ENCODE results near the gene MMP17. TPM values are rescaled to one million over a fixed set of nuclear protein-coding genes. Genes with fewer than 3 reads are reported as not detected.

MMP17 gene
- total and polyA plus RNA-seq, 2 donors (not counting 1 experiment from before 2014, with no cell fraction given), result 14.8 to 140 TPM

DNA sequence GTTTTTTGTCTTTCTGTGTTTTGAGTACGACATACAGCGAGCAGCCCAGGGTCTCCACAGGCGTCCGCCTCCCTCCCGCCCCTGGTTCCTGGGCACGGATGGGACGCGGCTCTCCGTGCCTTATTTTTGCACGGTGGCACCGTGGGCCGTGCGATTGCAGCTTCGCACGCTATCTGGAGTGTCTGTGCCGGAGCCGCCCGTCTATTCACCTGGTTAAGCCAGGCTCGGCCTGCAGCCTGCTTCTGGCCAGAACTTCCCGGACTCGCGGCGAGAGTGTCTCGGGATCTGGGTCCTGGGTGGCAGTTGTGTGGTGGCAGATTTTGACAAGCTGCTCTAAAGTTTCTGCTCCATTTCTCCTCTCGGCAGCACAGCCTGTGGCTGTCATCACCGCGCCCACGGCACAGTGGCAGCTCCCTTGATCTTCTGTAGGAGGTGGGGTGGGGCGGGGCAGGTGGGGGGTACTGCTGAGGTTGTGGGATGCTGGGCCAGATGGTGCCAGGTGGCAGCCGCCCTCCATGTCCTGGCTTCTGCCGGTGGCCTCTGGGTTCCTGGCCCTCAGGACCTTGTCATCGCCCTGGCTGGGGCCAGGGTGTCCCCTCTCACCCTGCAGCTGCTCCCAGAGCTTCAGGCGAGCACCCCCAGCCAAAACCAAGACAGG, 2.9 kb downstream of the MMP17 start:
- intact Hi-C loops (cut with micrococcal nuclease), result loop anchor here (1.0 to 10.0 kb wide), 2 partner anchors 76 to 226 kb away; no protein-coding TSS in a partner anchor

More for the DNA sequence above, 2.9 kb downstream of the MMP17 start:
- Histone ChIP-seq H3K4me1 (ENCODE audit: control insufficient read depth in 2 of 2, insufficient read depth in 2 of 2, low read length in 2 of 2) (peaks cover 26 to 31% of the 10 kb centered on the region in 2 donors), H3K36me3 (replicated peaks in 1 of 2; ENCODE audit: control extremely low read depth in 1 of 2, control insufficient read depth in 1 of 2, extremely low read depth in 1 of 2, insufficient read depth in 2 of 2, low read length in 1 of 2) (no peaks in the 10 kb centered on the region), H3K79me2 (ENCODE audit: control insufficient read depth, insufficient read depth, low read length) (peaks cover 34% of the 10 kb centered on the region), H3K9me3 (ENCODE audit: control extremely low read depth in 1 of 3, control insufficient read depth in 2 of 3, insufficient read depth in 1 of 3, low read length in 2 of 3) (peaks cover 0 to 4% (median 0%) of the 10 kb centered on the region in 3 donors), H3K27ac (ENCODE audit: low read length in 2 of 2) (no peak overlapping the region), H3K4me2 (replicated peaks; ENCODE audit: low read depth, low read length, poor library complexity, severe bottlenecking) (peak overlapping the region; percentile 97), H2AFZ (ENCODE audit: insufficient read depth, low read depth, low read length, poor library complexity, severe bottlenecking) (peak overlapping the region; percentile 66), H3K9ac (ENCODE audit: low read length) (peak overlapping the region; percentile 69), H3K27me3 (replicated peaks in 1 of 4; ENCODE audit: control extremely low read depth in 1 of 4, control insufficient read depth in 3 of 4, insufficient read depth in 4 of 4, low read length in 3 of 4) (peaks cover 0 to 17% (median 8%) of the 10 kb centered on the region in 4 experiments), H4K20me1 (ENCODE audit: control insufficient read depth, insufficient read depth, low read length, poor library complexity, severe bottlenecking) (peaks cover 56% of the 10 kb centered on the region), H3K4me3 (ENCODE audit: control extremely low read depth in 1 of 5, extremely low read depth in 1 of 5, insufficient read depth in 1 of 5, low read depth in 2 of 5, low read length in 4 of 5) (peak overlapping the region in 4 of 5 experiments; percentile 60 to 75 (median 67))
- no peak for ATAC-seq (ENCODE audit: low read depth)
- peak; percentile 52 for DNase-seq
- H3K27ac Mint-ChIP-seq, result peak overlapping the region; percentile 37
- peaks cover 14% of the 10 kb centered on the region for H3K27me3 Mint-ChIP-seq
- 8% methylated on average over 33 of the region's 33 CpGs for WGBS (ENCODE audit: insufficient coverage)
- H3K9me3 Mint-ChIP-seq (ENCODE audit: insufficient read depth), result no peaks in the 10 kb centered on the region
- ChIA-PET CTCF (interaction anchor here (1.1 to 3.9 kb wide), 13 partner anchors 14 to 915 kb away, joined by 3 to 32 read pairs (median 4); partner anchors contain the start of gene EP400), POLR2A (interaction anchor here (0.6 to 0.8 kb wide), 4 partner anchors 118 to 227 kb away, joined by 3 to 9 read pairs (median 4); no protein-coding TSS in a partner anchor)
- H3K4me1 Mint-ChIP-seq, result peaks cover 27% of the 10 kb centered on the region
- peak overlapping the region; percentile 79 for H3K4me3 Mint-ChIP-seq
- TF ChIP-seq EZH2 (IDR thresholded peaks at IDR 0.05; ENCODE audit: borderline replicate concordance, insufficient read depth, low read depth, low read length, poor library complexity, severe bottlenecking), result no peak
- TF ChIP-seq, protein P1, sequence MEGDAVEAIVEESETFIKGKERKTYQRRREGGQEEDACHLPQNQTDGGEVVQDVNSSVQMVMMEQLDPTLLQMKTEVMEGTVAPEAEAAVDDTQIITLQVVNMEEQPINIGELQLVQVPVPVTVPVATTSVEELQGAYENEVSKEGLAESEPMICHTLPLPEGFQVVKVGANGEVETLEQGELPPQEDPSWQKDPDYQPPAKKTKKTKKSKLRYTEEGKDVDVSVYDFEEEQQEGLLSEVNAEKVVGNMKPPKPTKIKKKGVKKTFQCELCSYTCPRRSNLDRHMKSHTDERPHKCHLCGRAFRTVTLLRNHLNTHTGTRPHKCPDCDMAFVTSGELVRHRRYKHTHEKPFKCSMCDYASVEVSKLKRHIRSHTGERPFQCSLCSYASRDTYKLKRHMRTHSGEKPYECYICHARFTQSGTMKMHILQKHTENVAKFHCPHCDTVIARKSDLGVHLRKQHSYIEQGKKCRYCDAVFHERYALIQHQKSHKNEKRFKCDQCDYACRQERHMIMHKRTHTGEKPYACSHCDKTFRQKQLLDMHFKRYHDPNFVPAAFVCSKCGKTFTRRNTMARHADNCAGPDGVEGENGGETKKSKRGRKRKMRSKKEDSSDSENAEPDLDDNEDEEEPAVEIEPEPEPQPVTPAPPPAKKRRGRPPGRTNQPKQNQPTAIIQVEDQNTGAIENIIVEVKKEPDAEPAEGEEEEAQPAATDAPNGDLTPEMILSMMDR (IDR thresholded peaks at IDR 0.05), result no peak
